NCI-H1436 (cell line): ENCODE measurements around the gene SPATA2L.

Experiments used
- DNase-seq: peaks from one replicate; lab custom pipeline; 2025; lab: John Stamatoyannopoulos, UW

SPATA2L gene

GRCh38 chr16:89656435-89657121 is 44.9 kb downstream of the SPATA2L start:
- no peak for DNase-seq

- DNase-seq = no peak
These were observed 46.4 kb downstream of the SPATA2L start for GRCh38 chr16:89655062-89655643.

GRCh38 chr16:89653656-89654295 is 47.7 kb downstream of the SPATA2L start:
- no peak for DNase-seq

- DNase-seq = no peak
These were observed 49.9 kb downstream of the SPATA2L start for GRCh38 chr16:89651584-89651983.

GRCh38 chr16:89646906-89647305 is 54.6 kb downstream of the SPATA2L start:
- DNase-seq = no peak
